Osteoblast (primary cell): ENCODE results near the gene TRIML2. TPM values are rescaled to one million over a fixed set of nuclear protein-coding genes. Genes with fewer than 3 reads are reported as not detected.
"Not testable (repeated sequence)": the region's sequence is repeated elsewhere in the genome, so short reads cannot be mapped to it uniquely, and the experiment has no call there.

ENCODE experiments used
- DNase-seq: peaks from one replicate; pipeline ENCODE4 v3.0.0; 2011; ENCODE audit warnings: low spot score, mixed read lengths; ENCODE audit not compliant: insufficient read length; ENCODE audit errors: missing footprints
- H2AFZ ChIP-seq: 2 replicates; pipeline ENCODE4 v1.6.0; 2011; ENCODE audit warnings: mild to moderate bottlenecking, low read length
- H3K27ac ChIP-seq: 2 replicates; pipeline ENCODE4 v1.5.1; 2011; ENCODE audit warnings: mild to moderate bottlenecking, low read depth, low read length, moderate library complexity
- H3K27me3 ChIP-seq: 2 replicates; pipeline ENCODE4 v1.6.0; 2012; ENCODE audit warnings: mild to moderate bottlenecking, control low read depth, inconsistent platforms, low read length, moderate library complexity; ENCODE audit not compliant: insufficient read depth
- H3K36me3 ChIP-seq: 2 replicates; pipeline ENCODE4 v1.5.1; 2011; ENCODE audit warnings: mild to moderate bottlenecking, low read length, control low read depth, moderate library complexity; ENCODE audit not compliant: insufficient read depth
- H3K4me1 ChIP-seq: 2 replicates; pipeline ENCODE4 v1.5.1; 2011; ENCODE audit warnings: mild to moderate bottlenecking, low read length, control low read depth, moderate library complexity; ENCODE audit not compliant: insufficient read depth
- H3K4me2 ChIP-seq: 2 replicates; pipeline ENCODE4 v1.6.0; 2011; ENCODE audit warnings: mild to moderate bottlenecking, low read length; ENCODE audit not compliant: insufficient read depth
- H3K4me3 ChIP-seq: fragments of 200-600 bp; sonication (generic); 3 replicates; pipeline ENCODE4 v1.5.1; 2012; ENCODE audit warnings: mild to moderate bottlenecking, low read length, inconsistent platforms; ENCODE audit not compliant: insufficient read depth
- H3K79me2 ChIP-seq: 2 replicates; pipeline ENCODE4 v1.6.0; 2012; ENCODE audit warnings: mild to moderate bottlenecking, low read length, control low read depth, inconsistent platforms; ENCODE audit not compliant: insufficient read depth
- H3K9me3 ChIP-seq: 2 replicates; pipeline ENCODE4 v1.5.1; 2011; ENCODE audit warnings: low read depth, low read length, control low read depth
- H4K20me1 ChIP-seq: 2 replicates; pipeline ENCODE4 v1.6.0; 2012; ENCODE audit warnings: mild to moderate bottlenecking, low read length, control low read depth; ENCODE audit not compliant: insufficient read depth
- total RNA-seq: library from RNA; depleted of rRNA; stranded (reverse); fragments of >200 nt; gene quantifications from 2 replicates; pipeline ENCODE4 v1.2.3, GENCODE V29; 2012
- TF ChIP-seq, protein P1 (sequence below): IDR thresholded peaks from 2 replicates; pipeline ENCODE4 v1.5.1; 2011; ENCODE audit warnings: mild to moderate bottlenecking, low read depth, low read length, moderate library complexity; ENCODE audit errors: extremely low read depth

TRIML2 gene
- total RNA-seq, 1 donor: not detected

DNA sequence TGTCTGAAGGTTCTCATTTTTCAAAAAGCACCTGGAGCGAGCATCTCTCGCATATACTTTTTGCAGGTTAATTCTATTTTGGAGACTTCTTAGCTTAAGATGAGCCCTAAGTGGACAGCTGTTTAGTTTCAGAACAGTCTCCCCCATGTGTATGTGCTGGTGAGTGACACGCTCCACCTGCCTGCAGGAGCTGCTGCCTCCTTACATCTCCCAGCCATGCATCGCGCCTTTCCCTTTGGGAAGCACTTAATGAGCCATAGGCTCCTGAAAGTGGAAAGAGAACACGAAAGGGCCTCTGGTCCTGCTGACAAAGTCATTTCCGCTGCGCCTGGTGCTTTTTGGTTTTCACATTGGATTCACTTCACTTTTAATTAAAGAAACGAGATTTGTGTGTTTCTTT is 56.1 kb downstream of the TRIML2 start:
- no peak overlapping the region for H3K27ac ChIP-seq
- DNase-seq: no peak
- no peaks in the 10 kb centered on the region for H3K4me1 ChIP-seq
- H2AFZ ChIP-seq: no peak overlapping the region
- H3K4me3 ChIP-seq: no peak overlapping the region
- no peaks in the 10 kb centered on the region for H3K27me3 ChIP-seq
- H3K79me2 ChIP-seq: no peaks in the 10 kb centered on the region
- H3K9me3 ChIP-seq: no peaks in the 10 kb centered on the region
- TF ChIP-seq, protein P1, sequence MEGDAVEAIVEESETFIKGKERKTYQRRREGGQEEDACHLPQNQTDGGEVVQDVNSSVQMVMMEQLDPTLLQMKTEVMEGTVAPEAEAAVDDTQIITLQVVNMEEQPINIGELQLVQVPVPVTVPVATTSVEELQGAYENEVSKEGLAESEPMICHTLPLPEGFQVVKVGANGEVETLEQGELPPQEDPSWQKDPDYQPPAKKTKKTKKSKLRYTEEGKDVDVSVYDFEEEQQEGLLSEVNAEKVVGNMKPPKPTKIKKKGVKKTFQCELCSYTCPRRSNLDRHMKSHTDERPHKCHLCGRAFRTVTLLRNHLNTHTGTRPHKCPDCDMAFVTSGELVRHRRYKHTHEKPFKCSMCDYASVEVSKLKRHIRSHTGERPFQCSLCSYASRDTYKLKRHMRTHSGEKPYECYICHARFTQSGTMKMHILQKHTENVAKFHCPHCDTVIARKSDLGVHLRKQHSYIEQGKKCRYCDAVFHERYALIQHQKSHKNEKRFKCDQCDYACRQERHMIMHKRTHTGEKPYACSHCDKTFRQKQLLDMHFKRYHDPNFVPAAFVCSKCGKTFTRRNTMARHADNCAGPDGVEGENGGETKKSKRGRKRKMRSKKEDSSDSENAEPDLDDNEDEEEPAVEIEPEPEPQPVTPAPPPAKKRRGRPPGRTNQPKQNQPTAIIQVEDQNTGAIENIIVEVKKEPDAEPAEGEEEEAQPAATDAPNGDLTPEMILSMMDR: no peak
- H3K36me3 ChIP-seq: no peaks in the 10 kb centered on the region
- H4K20me1 ChIP-seq: no peaks in the 10 kb centered on the region
- no peak overlapping the region for H3K4me2 ChIP-seq

DNA sequence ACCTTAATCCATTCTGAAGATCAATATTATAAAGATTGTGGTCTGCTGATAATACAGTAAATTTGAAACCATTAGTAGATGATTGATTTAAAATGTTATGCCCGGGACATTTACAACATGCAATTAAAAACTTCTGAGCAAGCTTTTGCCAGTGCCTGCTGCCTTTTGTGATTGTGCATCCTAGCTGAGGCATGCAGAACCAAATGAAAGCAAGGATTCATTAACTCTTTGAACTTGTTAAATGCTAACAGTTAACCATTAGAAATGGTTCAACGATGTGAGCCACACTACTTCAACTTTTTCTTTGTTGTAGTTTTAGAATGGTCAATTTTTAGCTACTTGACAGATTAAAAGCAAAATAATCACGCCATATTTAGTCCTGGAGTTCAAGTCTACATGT is 62.7 kb downstream of the TRIML2 start:
- Histone ChIP-seq H3K4me1 (no peaks in the 10 kb centered on the region), H3K4me2 (no peak overlapping the region), H3K79me2 (no peaks in the 10 kb centered on the region), H3K27ac (no peak overlapping the region), H3K9me3 (no peaks in the 10 kb centered on the region), H3K4me3 (no peak overlapping the region), H3K27me3 (no peaks in the 10 kb centered on the region), H3K36me3 (no peaks in the 10 kb centered on the region), H4K20me1 (no peaks in the 10 kb centered on the region), H2AFZ (no peak overlapping the region)
- DNase-seq: no peak
- TF ChIP-seq, protein P1: no peak

DNA sequence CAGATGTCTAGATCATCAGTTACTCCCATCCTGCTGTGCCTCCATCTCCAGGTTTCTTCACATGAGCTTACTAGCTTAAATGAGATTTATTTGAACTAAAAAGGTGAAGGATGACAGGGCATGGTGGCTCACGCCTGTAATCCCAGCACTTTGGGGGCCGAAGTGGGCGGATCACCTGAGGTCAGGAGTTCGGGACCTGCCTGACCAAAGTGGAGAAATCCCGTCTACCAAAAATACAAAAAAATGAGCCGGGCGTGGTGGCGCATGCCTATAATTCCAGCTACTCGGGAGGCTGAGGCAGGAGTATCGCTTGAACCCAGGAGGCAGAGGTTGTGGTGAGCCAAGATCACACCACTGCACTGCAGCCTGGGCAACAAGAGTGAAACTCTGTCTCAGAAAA is 63.9 kb downstream of the TRIML2 start:
- not testable (repeated sequence) for H3K4me3 ChIP-seq, H4K20me1 ChIP-seq, H3K4me2 ChIP-seq, H3K27me3 ChIP-seq, H3K9me3 ChIP-seq, H3K79me2 ChIP-seq, H3K27ac ChIP-seq, H2AFZ ChIP-seq, DNase-seq, H3K4me1 ChIP-seq, H3K36me3 ChIP-seq

DNA sequence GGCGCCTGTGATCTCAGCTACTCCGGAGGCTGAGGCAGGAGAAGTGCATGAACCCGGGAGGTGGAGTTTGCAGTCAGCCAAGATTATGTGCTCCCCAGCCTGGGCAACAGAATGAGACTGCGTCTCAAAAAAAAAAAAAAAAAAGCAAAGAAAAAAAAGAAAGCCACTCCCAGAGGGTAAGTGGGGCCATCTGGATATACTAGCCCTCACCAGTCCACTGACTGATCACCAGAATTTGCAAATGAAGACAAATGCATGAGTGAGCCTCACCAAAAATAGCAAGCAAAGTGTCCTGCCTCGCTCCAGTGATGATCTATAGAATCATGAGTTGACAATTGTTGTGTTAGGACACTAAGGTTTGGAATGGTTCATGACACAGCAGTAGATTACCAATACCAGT is 66.2 kb downstream of the TRIML2 start:
- Histone ChIP-seq H3K36me3 (no peaks in the 10 kb centered on the region), H3K9me3 (no peaks in the 10 kb centered on the region), H3K4me1 (no peaks in the 10 kb centered on the region)

More for the DNA sequence above, 66.2 kb downstream of the TRIML2 start:
- H3K4me2 ChIP-seq: no peak overlapping the region
- no peak overlapping the region for H2AFZ ChIP-seq
- no peaks in the 10 kb centered on the region for H3K27me3 ChIP-seq
- no peak overlapping the region for H3K27ac ChIP-seq
- no peak for DNase-seq
- TF ChIP-seq, protein P1: no peak
- H3K4me3 ChIP-seq: no peak overlapping the region
- H4K20me1 ChIP-seq: no peaks in the 10 kb centered on the region
- H3K79me2 ChIP-seq: no peaks in the 10 kb centered on the region
